ENCODE measurements around the gene RNF213.
"Not testable (repeated sequence)": the region's sequence is repeated elsewhere in the genome, so short reads cannot be mapped to it uniquely, and the experiment has no call there.

The RNF213 gene

DNA sequence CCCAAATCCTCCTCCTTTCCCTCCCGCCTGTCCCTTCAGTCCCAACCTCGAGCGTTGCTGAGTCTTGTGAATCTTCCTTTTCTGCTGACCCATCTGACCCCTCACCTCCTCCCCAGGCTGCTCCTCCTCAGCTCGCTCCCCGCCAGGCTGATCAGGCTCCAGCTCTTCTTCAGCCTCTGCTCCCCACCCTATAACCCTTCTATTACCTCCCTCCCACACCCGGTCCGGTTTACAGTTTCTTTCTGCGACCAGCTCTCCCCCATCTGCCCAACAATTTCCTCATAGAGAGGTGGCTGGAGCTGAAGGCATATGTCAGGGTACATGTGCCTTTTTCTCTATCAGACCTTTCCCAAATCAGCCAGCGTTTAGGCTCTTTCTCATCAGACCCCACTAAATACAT is 140.4 kb downstream of the RNF213 start:
- not testable (repeated sequence) for DNase-seq

DNA sequence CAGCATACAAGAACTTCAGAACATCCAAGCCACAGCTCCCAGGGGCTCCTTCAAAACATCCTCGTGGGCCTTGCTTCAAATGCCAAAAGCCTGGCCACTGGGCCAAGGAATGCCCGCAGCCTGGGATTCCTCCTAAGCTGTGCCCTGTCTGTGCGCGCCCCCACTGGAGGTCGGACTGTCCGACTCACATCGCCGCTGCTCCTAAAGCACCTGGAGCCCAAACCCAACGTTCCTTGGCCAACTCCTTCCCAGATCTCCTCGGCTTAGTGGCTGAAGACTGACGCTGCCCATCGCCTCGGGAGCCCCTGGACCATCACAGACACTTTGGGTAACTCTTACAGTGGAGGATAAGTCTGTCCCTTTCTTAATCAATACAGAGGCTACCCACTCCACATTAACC is 141.4 kb downstream of the RNF213 start:
- not testable (repeated sequence) for DNase-seq

- DNase-seq, result no peak
Observed at GRCh38 chr17:80402959-80403358, 142.3 kb downstream of the RNF213 start.

DNA sequence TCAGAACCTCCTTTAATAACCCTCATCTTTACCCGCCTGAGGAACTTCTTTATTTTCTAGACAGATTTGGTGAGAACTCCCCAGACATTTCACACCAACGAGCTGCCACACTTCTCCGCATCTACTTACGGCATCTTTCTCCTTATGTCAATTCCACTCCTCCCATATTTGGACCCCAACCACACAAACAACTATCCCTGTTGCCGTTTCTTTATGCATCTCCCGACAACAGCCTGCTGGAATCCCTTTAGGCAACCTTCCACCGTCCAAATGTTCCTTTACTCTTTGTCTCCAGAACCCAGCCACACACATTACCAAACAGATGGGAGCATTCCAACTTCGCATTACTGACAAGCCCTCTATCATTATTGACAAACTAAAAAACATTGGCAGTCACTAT is 145.5 kb downstream of the RNF213 start:
- DNase-seq, result no peak

- DNase-seq, result not testable (repeated sequence)
Observed at GRCh38 chr17:80407917-80408316, 147.3 kb downstream of the RNF213 start.

GRCh38 chr17:80408872-80409271 is 148.2 kb downstream of the RNF213 start:
- no peak for DNase-seq

GRCh38 chr17:80409626-80410025 is 149.0 kb downstream of the RNF213 start:
- DNase-seq, result no peak

- not testable (repeated sequence) for DNase-seq
Observed at GRCh38 chr17:80410441-80411087, 149.9 kb downstream of the RNF213 start.

DNA sequence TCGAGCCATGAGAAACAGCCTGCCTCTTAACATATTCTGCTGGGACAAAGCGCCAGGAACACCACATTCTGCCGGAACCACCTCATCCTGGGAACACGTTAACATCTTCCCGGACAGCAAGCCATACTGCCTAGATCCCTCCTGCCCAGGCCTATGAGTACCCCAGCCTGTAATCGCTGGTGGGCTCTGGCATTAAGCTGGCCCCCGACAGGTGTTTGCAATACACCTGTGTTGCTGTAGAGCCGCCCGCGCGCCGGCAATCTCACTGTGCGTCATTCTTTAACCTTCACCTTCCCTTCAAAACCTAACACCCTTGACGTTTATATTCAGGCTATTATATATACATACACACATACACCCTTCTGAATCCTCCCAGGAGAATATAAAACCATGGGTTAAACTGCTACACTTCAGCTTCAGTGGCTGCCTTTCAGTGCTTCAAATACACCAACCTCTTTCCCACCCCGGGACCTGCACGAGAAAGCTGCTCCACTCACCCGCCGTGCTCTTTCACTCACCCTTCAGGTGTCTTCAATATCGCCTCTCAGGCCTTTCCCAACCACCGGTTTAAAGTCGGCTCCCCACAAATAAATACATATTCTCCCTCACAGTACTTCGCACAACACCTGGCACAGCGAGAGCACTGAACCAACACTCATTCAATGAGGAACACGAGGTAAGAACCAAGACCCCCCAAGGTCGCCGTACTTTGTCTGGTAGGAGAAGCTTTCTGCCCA is 153.3 kb downstream of the RNF213 start:
- no peak for DNase-seq

- DNase-seq, result no peak
Observed at GRCh38 chr17:80414508-80414802, 153.8 kb downstream of the RNF213 start.

DNA sequence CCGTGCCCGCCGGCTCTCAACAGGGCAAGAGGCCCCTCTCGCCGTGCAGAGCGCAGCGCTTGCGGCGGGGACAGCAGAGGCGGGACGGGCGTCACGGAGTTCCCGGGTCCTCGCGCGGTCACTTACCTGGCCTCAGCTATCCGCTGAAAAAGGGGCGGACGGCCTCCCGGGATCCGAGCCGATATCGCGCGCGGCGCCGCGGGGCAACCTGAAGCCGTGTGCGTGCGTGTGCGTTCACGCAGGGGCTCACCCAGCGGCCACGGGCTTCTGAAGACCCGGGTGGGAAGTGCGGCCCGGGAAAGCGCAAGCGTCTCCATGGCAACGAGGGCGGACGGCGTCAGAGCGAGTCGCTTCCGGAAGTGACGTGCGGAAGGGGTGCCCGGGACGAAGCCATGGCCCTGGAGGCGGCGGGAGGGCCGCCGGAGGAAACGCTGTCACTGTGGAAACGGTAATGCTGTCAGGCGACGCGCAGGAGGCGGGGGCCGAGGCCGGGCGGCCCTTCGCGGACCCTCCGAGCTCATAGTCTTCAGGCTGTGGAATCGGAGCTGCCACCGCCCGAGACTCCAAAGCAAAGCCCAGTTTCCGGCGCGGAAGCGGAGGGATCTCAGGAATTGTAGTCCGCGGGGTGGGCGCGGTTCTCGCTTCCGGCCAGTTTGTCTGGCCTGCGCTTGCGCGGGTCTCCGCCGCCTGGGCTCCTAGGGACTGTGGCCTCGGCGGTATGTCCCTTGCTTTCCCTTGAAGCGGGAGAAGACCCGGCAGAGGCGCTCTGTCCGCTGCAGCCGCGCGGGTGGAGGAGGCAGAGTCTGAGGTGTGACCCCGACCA is 154.4 kb downstream of the RNF213 start, which contains the start of gene ENDOV:
TSS of gene ENDOV (plus strand) at position 365 of the 823 bp plus-strand sequence. CDS start at position 393, 28 bp downstream.
- peak; percentile 71 to 85 (median 84) for DNase-seq

DNA sequence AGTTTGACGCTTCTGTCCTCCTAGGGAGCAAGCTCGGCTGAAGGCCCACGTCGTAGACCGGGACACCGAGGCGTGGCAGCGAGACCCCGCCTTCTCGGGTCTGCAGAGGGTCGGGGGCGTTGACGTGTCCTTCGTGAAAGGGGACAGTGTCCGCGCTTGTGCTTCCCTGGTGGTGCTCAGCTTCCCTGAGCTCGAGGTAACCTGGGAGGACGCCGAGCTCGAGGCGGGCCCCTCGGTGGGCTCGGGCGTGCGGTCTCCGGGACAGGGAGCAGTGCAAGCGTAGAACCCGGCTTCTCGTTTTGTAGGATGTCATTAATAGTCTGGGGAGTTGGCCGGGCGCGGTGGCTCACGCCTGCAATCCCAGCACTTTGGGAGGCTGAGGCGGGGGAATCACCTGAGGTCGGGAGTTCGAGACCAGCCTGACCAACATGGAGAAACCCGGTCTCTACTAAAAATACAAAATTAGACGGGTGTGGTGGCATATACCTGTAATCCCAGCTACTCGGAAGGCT is 155.0 kb downstream of the RNF213 start:
- DNase-seq, result no peak

DNA sequence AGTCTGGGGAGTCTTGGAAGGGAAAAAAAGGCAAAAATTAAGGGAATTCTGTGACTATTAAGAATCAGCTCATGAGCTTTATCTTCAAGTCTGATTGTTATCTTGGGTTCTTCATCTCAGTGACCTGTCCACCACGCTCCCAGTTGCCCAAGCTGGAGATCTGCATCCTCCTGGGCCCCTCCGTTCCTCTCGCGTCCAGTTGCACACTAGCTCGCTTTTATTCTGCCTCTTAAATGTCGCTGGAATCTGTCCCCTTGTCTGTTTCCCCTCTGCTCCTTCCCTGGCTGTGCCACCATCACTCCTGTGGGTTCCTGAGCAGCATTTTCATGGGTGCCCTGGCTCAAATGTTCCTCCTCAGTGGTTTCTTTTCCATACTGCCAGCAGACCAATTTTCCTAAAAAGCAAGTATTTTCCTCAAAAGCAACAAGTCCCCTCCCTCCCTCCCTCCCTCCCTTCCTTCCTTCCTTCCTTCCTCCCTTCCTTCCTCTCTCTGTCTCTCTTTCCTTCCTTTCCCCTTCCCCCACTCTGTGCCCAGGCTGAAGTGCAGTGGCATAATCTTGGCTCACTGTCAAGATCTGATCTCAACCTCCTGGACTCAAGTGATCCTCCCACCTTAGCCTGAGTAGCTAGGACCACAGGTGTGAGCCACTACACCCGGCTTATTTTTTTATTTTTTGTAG is 155.7 kb downstream of the RNF213 start:
- no peak for DNase-seq

- no peak for DNase-seq
Observed at GRCh38 chr17:80416940-80417293, 156.3 kb downstream of the RNF213 start.

- no peak for DNase-seq
Observed at GRCh38 chr17:80418589-80418988, 157.9 kb downstream of the RNF213 start.

- DNase-seq, result no peak
Observed at GRCh38 chr17:80419255-80419654, 158.6 kb downstream of the RNF213 start.

- DNase-seq, result no peak
Observed at GRCh38 chr17:80421381-80422090, 160.9 kb downstream of the RNF213 start.

GRCh38 chr17:80422276-80422675 is 161.6 kb downstream of the RNF213 start:
- no peak for DNase-seq

DNA sequence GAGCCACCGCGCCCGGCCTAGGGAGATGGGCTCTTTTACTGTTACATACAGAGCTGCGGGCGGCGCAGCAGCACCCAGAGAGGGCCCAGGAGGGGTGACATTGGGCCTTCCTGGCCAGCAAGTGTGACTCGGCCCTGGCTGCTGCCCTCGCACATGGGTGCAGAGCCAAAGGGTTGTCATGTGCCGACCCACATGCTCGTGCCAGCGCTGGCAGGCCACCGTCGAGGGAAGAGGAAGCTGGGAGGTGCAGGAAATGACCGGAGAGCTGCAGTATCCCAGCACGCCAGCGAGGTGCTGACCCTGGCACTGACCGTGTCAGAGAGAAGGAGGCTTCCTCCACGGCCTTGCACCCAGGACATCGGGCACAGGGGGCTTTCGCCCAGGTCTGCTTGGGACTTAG is 162.3 kb downstream of the RNF213 start:
- no peak for DNase-seq

- DNase-seq, result no peak
Observed at GRCh38 chr17:80423536-80424225, 163.0 kb downstream of the RNF213 start.

DNA sequence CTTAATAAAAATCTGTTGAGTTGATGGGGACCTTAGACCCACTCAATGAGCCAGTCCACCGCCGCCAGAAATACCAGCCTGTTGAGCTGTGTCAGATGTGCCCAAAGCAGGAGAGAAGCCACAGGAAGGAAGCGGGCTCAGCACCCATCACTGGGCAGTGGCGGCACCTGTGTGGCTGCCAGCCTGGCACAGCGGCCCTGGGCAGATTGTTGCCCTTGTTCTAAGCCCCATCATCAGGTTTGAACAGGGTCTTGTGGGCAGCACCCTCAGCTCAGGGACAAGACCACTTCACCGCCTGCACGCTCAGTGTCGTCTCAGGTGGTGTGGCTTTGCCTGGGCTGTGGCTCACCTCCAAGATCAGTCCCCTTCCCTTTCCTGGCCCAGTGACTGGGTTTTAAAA is 163.6 kb downstream of the RNF213 start:
- DNase-seq, result no peak

All from activated CD4-positive, CD25-positive, alpha-beta regulatory T cell (primary cell).